Renal pelvis (tissue), 12 donors: ENCODE results near the gene MMP2. TPM values are rescaled to one million over a fixed set of nuclear protein-coding genes. Genes with fewer than 3 reads are reported as not detected.

Source experiments
- DNase-seq: peaks from one replicate; pipeline ENCODE4 v3.0.0-alpha.2; 2013
- long read RNA-seq, 16 experiments: transcript quantifications; one replicate each; lab custom pipeline, GENCODE V29; 2026
- polyA plus RNA-seq, 3 donors: library from polyadenylated mRNA; unstranded; fragments of 120-200 nt; gene quantifications; one replicate each; pipeline ENCODE4 v1.2.1, GENCODE V29; 2013; ENCODE audit not compliant: insufficient read length in 3 of 3

The MMP2 gene
- 100 to 1,000 TPM; 159 to 263 (median 206) TPM for polyA plus RNA-seq
- long read RNA-seq, donor 1, transcript MMP2-201 (13 exons, 3,741 nt), result major isoform, 47 of 81 reads
- long read RNA-seq, donor 1, partial matches to known transcripts, result 34 of 81 reads
- long read RNA-seq, donor 1, other reads (novel, unspliced or antisense), result 0 of 81 reads
- long read RNA-seq, donor 2, transcript MMP2-201 (13 exons, 3,741 nt), result major isoform, 60 of 78 reads
- long read RNA-seq, donor 2, partial matches to known transcripts, result 13 of 78 reads
- long read RNA-seq, donor 2, other reads (novel, unspliced or antisense), result 5 of 78 reads
- long read RNA-seq, donor 3, transcript MMP2-201 (13 exons, 3,741 nt), result major isoform, 39 of 131 reads
- long read RNA-seq, donor 3, partial matches to known transcripts, result 92 of 131 reads
- long read RNA-seq, donor 3, other reads (novel, unspliced or antisense), result 0 of 131 reads
- long read RNA-seq, donor 4, transcript MMP2-201 (13 exons, 3,741 nt), result major isoform, 47 of 131 reads
- long read RNA-seq, donor 4, partial matches to known transcripts, result 84 of 131 reads
- long read RNA-seq, donor 4, other reads (novel, unspliced or antisense), result 0 of 131 reads
- long read RNA-seq, donor 5, transcript MMP2-201 (13 exons, 3,741 nt), result major isoform, 37 of 67 reads
- long read RNA-seq, donor 5, partial matches to known transcripts, result 30 of 67 reads
- long read RNA-seq, donor 5, other reads (novel, unspliced or antisense), result 0 of 67 reads
- long read RNA-seq, donor 6, transcript MMP2-201 (13 exons, 3,741 nt), result major isoform, 38 of 38 reads
- long read RNA-seq, donor 6, partial matches to known transcripts, result 0 of 38 reads
- long read RNA-seq, donor 6, other reads (novel, unspliced or antisense), result 0 of 38 reads
- long read RNA-seq, donor 7, transcript MMP2-201 (13 exons, 3,741 nt), result major isoform, 65 of 171 reads
- long read RNA-seq, donor 7, partial matches to known transcripts, result 101 of 171 reads
- long read RNA-seq, donor 7, other reads (novel, unspliced or antisense), result 5 of 171 reads
- long read RNA-seq, donor 8, transcript MMP2-201 (13 exons, 3,741 nt), result major isoform, 72 of 180 reads
- long read RNA-seq, donor 8, partial matches to known transcripts, result 107 of 180 reads
- long read RNA-seq, donor 8, other reads (novel, unspliced or antisense), result 0 of 180 reads
- long read RNA-seq, donor 9, transcript MMP2-201 (13 exons, 3,741 nt), result major isoform, 54 of 146 reads
- long read RNA-seq, donor 9, partial matches to known transcripts, result 92 of 146 reads
- long read RNA-seq, donor 9, other reads (novel, unspliced or antisense), result 0 of 146 reads
- long read RNA-seq, donor 10, transcript MMP2-201 (13 exons, 3,741 nt), result major isoform, 34 of 51 reads
- long read RNA-seq, donor 10, partial matches to known transcripts, result 17 of 51 reads
- long read RNA-seq, donor 10, other reads (novel, unspliced or antisense), result 0 of 51 reads
- long read RNA-seq, donor 11, transcript MMP2-201 (13 exons, 3,741 nt), result major isoform, 37 of 104 reads
- long read RNA-seq, donor 11, partial matches to known transcripts, result 67 of 104 reads
- long read RNA-seq, donor 11, other reads (novel, unspliced or antisense), result 0 of 104 reads
- long read RNA-seq, donor 12, transcript MMP2-201 (13 exons, 3,741 nt), result major isoform, 62 of 116 reads
- long read RNA-seq, donor 12, partial matches to known transcripts, result 54 of 116 reads
- long read RNA-seq, donor 12, other reads (novel, unspliced or antisense), result 0 of 116 reads
- long read RNA-seq, donor 13, transcript MMP2-201 (13 exons, 3,741 nt), result major isoform, 20 of 77 reads
- long read RNA-seq, donor 13, partial matches to known transcripts, result 57 of 77 reads
- long read RNA-seq, donor 13, other reads (novel, unspliced or antisense), result 0 of 77 reads
- long read RNA-seq, donor 14, result 0 reads
- long read RNA-seq, donor 15, result 0 reads
- long read RNA-seq, donor 16, transcript MMP2-201 (13 exons, 3,741 nt), result major isoform, 52 of 131 reads
- long read RNA-seq, donor 16, partial matches to known transcripts, result 79 of 131 reads
- long read RNA-seq, donor 16, other reads (novel, unspliced or antisense), result 0 of 131 reads

DNA sequence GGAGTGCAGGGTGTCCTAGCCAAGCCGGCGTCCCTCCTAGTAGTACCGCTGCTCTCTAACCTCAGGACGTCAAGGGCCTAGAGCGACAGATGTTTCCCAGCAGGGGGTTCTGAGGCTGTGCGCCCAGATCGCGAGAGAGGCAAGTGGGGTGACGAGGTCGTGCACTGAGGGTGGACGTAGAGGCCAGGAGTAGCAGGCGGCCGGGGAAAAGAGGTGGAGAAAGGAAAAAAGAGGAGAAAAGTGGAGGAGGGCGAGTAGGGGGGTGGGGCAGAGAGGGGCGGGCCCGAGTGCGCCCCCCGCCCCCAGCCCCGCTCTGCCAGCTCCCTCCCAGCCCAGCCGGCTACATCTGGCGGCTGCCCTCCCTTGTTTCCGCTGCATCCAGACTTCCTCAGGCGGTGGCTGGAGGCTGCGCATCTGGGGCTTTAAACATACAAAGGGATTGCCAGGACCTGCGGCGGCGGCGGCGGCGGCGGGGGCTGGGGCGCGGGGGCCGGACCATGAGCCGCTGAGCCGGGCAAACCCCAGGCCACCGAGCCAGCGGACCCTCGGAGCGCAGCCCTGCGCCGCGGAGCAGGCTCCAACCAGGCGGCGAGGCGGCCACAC lies at the start of gene MMP2:
Gene MMP2, plus strand, starts transcription at position 372 of the 603 bp plus-strand sequence. CDS start 282 bp downstream, outside the sequence.
- peak; percentile 74 for DNase-seq

DNA sequence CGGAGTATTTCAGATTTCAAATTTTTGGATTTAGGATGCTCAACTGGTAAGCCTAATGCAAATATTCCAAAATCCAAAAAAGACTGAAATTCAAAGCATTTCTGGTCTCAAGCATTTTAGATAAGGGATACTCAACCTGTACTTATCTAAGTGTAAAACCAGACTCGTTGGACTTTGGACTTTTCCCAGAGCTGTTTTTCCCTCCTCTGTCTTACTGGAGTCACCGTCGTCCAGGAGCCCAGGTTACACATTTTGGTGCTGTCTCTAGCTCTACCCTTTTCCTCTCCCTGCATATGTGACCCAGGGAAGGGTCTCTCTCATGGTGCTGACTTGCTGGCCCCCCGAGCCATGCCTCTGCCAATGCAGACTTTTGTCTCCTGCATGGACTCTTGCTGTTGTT lies 46.0 kb upstream of the MMP2 start:
- no peak for DNase-seq

GRCh38 chr16:55433535-55433934 lies 45.5 kb upstream of the MMP2 start:
- no peak for DNase-seq

DNA sequence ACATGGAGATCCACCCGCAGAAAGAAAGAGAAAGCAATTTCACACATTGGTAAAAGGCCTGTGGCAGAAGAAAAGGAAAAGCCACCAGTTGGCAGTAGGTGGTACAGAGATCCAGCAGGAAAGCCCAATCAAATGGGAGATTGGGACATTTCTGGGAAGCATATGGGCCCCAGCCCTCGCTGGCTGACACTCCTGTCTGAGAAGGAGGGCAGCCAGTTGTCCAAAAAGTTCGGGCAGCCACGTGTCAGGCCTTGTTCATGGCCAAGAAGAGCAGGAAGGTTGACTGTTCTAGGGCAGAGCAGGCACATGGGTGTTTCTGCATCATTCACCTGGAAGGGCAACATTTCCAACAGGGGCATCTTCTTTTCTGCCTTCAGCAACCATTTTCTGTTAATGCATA lies 45.0 kb upstream of the MMP2 start:
- no peak for DNase-seq

DNA sequence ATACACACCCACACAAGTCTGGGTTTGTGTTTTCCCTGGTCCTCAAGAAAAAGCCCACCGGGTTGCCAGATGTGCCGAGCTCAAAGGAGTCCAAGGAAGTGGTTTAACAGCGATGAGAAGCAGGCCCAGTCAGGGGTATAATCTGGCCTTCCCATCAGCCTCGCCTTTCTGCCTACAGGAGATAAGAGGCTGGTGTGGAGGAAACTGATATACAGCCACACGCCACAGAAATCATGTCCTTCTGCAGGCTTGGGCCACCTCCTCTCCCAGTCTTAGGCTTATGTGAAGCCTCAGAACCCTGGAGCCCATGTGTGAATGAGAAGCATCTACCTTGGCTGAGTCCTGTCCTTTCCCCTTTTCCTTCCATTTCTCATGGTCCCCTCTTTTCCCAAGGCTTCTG lies 43.6 kb upstream of the MMP2 start:
- no peak for DNase-seq

DNA sequence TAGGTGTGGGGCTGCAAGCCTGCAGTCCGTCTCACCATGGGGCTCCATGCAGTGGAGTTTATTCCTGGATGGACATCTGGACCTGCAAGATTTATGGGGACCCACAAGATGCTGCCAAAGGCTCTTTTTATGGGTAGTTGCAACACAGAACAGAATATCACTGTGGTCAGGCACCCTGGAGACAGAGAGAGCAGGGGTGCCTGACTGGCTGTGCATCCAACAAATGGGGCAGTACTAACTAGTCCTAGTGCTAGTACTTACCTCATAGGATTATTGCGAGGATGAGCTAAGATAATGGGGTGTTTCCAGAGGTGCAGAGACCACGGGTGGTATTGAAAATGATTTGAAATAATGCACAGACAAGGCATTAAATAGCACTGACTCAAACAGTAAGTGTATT lies 42.4 kb upstream of the MMP2 start:
- no peak for DNase-seq

GRCh38 chr16:55437625-55438024 lies 41.4 kb upstream of the MMP2 start:
- DNase-seq, result no peak

DNA sequence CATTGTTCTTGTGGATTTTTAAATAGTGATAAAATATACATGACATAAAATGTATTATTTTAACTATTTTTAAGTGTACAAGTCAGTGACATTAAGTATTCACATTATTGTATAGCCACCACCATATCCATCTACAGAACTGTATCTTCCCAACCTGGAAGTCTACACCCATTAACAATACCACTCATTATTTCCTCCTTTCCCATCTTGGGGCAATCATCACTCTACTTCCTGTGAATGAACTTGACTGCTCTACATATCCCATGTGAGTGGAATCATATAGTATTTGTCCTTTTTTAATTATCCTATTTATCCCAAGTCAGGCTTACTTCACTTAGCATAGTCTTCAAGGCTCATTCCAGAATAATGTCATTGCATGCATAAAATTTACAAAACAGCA lies 40.7 kb upstream of the MMP2 start:
- DNase-seq, result no peak

DNA sequence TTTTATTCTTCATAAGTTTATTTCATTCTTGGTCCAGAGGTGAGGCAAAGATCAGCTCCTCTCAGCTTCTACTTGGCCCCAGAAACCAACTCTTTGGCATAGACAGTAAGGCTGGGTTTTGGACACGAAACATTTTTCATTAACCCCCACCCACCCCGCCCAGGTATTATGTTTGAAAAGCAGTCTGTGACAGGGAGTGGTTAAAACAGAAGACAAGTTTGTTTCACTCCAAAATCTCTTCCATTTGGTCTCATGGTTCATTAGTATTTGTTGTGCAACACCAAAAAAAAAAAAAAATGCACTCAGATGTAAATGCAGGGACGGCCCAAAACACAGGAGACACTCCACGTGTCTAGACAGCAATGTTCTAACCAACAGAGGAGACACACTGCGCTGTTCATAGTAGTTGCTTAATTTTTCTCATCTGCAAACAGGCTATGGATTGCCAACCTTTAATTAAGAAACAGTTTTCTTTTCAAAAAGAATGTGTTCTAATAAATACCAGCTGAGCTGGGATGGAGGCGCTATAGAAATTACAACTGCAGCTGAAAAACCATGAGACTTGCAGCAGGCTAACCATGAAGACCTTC lies 39.8 kb upstream of the MMP2 start:
- DNase-seq, result no peak

DNA sequence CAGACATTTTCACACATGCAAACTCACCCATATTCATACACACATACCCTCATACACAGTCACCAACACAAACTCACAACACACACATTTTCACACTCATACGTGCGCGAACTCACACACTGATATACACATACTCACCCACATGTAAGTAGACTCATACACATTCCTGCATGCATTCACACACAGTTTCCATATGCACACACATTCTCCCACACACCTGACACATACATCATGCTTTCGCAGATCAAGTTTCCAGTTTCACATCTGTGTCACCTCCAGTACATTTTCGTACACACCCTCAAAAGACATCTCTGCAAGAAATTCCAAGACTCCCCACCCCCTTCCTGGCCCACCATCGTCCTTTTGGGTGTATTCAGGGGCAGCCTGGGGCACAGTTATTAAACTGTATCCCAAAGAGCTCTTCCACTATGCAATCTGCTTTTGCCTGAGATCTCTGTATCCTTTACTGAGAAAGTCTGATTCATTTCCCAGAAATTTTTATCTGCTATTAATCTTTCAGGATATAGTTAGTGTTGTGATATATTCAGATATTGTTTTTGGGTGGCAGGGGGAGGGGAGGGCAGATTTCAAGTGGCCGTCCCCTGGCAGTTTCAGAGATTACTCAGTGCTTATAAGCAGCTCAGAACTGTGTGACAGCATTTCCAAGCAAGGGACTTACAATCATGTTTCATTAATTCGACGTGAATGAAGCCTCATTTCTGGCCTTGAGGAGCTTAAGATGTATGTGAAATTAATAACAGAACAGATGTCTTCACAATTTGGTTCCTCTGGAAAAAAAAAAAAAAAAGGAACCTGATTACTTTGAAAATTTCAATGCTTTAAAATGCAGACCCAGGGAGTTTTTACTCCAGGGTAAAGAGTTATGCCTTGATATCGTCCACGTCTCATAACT lies 35.3 kb upstream of the MMP2 start:
- DNase-seq, result no peak

DNA sequence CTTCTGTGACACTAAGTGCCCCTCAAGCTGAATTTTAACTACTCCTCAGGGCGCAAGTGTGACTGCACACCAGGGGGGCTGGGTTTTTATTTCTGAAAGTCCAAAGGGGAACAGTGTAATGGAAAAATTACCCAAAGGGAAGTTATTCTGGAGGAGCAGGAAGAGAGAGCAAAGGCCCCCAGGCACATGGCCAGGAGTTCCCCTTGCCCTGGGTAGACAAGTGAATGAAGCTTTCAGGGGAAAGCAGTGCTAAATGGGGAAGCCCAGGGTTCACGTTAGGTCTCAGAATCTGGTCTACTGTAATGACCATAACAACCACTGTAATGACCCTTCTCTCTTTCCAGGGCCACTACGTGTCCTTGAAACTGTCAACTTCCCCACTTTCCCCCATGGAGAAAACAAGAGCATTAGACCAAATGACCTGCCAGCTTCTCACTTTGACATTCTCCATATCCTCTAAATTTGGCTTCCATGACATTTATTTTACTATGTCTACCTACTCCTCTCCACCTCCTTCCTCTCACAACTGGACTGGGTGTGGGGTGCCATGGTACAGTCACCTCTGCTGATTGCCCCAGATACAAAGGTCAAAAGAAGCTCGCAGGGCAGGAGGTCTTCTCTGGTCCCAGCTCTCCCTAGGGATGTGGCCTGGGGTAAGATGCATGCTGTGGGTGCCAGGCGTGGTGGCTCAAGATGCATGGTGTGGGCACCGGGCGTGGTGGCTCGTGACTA lies 34.1 kb upstream of the MMP2 start:
- DNase-seq, result no peak

GRCh38 chr16:55447231-55447630 lies 31.8 kb upstream of the MMP2 start:
- no peak for DNase-seq

DNA sequence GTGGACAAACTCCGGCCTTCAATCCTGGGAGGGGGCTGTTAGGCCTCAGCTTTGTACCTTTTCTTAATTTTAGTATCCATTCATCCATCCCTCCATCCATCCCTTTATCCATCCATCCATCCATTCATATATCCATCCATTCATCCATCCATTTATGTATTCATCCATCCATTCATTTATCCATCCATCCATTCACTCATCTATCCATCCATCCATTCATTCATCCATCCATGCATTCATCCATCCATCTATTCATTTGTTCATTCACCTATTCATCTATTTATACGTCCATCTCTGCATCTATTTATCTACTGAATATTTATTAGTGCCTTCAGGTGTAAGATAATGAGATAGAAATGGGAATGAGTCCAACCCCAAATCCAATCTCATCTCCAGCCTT lies 26.0 kb upstream of the MMP2 start:
- no peak for DNase-seq

DNA sequence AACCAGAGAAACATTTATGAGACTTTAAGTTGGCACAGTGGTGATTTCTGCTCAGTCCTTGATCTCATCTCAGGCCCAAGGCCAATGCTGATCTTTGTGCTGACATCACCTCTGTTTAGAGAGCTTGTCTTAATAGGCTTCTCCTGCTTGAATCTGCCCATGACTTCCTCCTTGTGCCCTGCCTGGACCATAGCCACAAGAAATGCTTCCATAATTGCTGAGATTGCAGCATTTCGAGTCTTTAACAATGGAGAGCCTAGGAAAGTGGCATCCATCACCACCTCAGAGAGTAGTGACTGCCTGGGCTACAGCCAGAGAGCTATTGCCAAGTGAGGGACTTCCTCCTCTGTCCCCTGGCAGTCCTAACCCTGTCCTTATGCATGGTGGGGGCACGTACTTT lies 25.1 kb upstream of the MMP2 start:
- no peak for DNase-seq

DNA sequence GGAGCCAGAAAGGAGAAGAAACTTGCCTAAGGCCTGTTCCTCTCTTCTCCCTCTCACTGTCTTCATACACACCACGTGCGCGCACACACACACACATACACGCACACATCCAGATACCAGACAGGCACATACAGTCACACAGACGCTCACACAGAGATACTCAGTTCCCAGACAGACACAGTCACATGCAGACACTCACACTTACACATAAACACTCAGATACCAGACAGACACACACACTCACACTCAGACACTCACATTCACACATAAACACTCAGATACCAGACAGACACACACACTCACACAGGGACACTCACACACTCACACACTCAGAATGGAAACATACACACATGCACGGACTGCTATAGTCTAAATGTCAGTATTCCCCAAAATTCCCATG lies 24.1 kb upstream of the MMP2 start:
- no peak for DNase-seq

DNA sequence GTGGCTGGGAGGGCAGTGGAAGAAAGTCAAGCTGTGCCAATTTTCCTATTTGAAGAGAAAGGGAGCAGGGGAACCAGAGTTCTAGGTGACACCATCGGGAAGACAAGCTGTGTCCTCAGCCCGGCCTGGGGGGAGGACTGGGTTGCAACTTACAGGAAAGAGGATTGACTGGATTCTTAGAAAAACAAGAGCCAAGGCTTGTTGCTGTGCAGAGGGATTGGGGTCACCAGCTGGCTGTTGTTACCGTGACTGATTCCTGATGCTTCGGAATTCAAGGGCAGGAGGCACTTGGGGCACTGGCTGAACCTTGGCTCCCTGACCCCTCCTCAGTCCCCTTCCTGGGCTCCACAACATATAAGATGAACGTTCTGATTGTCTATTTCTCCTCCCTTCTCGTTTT lies 16.8 kb upstream of the MMP2 start:
- DNase-seq, result no peak

DNA sequence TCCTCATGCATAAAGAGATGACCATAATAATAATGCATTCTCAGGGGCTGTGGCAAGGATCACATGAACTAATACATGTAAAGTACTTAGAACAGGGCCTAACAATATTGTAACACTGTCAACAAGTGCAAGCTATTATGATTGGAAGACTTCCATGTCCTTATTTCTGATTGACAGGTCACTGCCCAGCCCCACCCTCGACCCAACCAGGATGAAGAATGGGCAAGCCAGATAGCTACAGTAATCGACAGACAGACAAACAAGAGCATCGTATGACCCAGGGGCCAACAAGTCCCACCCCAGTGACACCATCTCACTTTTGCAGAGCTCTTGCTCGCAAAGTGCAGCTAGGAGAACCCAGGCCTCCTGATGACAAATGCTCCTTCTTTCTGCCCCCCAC lies 14.6 kb upstream of the MMP2 start:
- DNase-seq, result no peak
